SH-SY5Y (cell line): ENCODE results near the gene RPS8.

Experiments used
- GATA2 ChIP-seq: IDR thresholded peaks from 2 replicates; pipeline ENCODE4 v1.6.1; 2011; ENCODE audit warnings: mild to moderate bottlenecking, low read depth, low read length
- GATA3 ChIP-seq: IDR thresholded peaks from 2 replicates; pipeline ENCODE4 v1.6.1; 2011; ENCODE audit warnings: low read depth, mild to moderate bottlenecking, low read length, moderate library complexity

GRCh38 chr1:44740179-44740617 is 35.1 kb upstream of the RPS8 start:
- TF ChIP-seq GATA3: no peak
- no peak for TF ChIP-seq GATA2
